NK-92 (cell line): Measurements from ENCODE around the gene DND1.
"Not testable (repeated sequence)": the region's sequence is repeated elsewhere in the genome, so short reads cannot be mapped to it uniquely, and the experiment has no call there.

Experiments used
- DNase-seq: peaks from one replicate; lab custom pipeline; 2025; ENCODE audit not compliant: unreplicated experiment; lab: John Stamatoyannopoulos, UW

DND1 gene

DNA sequence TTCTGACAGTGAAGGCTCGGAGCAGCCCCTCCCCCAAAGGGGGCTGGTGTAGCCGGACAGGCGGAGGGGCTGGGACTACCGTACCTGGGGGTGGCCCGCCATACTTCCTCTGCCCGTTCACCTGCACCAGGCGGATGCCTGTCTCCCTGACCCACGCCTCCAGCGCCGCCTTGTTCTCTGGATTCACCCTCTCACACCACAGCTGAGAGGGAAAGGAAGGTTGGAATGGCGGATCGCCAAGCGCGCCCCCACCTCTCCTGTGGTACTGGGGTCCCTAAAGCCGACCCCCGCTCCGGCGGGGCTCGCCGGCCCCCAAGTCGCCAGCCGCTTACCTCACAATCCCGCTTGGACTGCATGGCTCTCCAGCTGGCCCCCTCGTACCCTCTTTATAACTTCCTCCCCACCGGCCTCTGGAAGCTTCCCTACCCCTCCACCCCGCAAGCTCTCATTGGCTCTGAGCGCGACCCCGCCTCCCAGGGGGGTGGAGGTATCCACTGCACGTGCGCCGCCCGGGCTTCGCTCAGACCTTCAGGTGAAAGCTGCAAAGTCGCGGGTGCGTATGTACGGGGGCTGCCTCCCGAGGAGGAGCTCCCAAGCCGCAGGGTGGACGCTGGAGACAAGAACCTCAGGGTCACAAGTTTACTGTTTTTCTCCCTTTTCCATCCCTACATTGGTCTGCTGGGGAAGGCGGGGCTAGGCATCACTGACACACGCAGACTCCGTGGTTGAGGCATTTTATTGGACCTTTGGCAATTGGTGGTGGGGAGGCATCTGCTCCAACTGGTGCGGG is at the start of gene DND1:
TSS of gene DND1 (minus strand) at position 390 of the 790 bp plus-strand sequence. CDS start at position 356, 34 bp downstream.
- no peak for DNase-seq

DNA sequence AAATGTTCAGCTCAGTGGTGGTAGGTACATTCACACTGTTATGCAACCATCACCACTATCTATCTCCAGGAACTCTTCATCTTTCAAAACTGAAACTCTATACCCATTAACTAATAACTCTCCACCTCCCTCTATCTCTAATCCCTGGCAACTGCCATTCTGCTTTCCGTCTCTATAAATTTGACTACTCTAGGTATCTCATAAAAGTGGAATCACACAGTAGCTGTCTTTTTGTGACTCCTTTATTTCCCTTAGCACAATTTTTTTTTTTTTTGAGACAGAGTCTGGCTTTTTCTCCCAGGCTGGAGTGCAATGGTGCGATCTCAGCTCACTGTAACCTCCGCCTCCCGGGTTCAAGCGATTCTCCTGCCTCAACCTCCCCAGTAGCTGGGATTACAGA is 48.0 kb upstream of the DND1 start:
- DNase-seq, result not testable (repeated sequence)

DNA sequence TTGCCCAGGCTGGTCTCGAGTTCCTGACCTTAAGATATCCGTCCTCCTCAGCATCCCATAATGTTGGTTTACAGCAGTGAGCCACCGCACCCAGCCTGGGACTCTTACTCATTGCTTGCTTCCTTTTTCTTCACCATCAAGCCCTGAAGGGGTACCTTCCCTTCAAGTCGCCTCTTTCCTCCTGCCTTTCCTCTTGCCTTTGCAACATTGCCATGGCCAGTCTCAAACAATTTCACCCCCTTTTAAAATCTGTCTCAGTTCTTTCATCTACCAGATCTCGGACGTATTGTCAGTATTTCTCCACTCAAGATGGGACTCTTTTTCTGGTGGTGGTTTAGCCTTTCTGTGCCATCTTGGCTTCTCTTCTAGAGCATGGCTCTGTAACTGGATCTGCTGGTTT is 47.4 kb upstream of the DND1 start:
- not testable (repeated sequence) for DNase-seq

DNA sequence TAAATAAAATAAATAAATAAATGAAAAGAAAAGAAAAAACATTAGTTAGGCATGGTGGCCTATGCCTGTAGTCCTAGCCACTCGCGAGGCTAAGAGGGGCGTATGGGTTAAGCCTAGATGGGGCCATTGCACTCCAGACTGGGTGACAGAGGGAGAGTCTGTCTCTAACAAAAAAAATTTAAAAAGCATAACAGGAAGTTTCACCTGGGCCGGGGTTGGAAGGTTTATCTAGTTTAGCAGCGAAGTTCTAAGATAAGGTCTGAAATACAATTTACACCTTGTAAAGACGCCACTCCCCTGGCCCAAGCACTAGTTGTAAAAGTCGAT is 44.9 kb upstream of the DND1 start:
- no peak for DNase-seq

DNA sequence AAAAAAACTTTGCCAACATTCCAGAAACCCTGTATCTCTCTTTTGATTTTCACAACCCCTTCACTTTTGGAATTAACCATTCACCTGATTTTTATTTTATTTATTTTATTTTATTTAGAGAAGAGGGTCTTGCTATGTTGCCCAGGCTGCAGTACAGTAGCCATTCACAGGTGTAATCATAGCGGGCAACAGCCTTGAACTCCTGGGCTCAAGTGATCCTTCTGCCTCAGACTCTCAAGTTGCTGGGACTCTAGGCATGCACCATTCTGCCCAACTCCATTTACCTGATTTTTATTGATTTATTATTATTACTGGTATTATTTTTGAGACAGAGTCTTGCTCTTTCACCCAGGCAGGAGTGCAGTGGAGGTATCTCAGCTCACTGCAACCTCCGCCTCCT is 42.9 kb upstream of the DND1 start:
- not testable (repeated sequence) for DNase-seq

DNA sequence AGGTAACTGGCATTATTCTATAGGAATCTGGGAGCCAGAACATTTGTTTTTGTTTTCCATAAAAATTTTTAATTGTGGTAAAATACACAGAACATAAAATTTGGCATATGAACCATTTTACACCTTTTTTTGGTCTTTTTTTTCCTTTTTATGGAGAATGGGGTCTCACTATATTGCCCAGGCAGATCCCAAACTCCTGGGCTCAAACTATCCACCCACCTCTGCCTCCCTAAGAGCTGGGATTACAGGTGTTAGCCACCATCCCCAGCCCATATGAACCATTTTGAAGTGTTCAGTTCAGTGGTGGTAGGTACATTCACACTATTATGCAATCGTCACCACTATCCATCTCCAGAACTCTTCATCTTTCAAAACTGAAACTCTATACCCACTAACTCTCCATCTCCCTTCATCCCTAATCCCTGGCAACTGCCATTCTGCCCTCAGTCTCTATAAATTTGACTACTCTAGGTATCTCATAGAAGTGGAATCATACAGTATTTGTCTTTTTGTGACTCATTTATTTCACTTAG is 40.3 kb upstream of the DND1 start:
- no peak for DNase-seq

DNA sequence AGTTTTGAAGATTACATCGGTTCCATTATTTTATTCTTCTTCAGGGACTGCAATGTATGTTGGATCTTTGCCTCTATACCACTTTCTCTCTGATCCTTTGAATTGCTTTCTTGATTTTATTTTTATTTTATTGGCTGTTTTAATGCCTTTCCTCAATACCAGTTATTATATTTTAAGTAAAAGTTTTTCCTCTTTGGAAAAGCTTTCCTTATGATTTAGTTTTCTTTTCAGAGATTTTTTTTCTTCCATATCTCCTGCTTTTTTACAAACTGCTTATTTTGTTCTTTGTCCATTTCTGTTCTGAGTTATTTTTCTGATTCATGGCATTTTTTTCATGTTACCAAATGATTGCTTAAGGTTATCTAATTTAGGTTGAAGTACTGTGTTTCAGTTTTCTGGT is 38.4 kb upstream of the DND1 start:
- DNase-seq, result no peak

DNA sequence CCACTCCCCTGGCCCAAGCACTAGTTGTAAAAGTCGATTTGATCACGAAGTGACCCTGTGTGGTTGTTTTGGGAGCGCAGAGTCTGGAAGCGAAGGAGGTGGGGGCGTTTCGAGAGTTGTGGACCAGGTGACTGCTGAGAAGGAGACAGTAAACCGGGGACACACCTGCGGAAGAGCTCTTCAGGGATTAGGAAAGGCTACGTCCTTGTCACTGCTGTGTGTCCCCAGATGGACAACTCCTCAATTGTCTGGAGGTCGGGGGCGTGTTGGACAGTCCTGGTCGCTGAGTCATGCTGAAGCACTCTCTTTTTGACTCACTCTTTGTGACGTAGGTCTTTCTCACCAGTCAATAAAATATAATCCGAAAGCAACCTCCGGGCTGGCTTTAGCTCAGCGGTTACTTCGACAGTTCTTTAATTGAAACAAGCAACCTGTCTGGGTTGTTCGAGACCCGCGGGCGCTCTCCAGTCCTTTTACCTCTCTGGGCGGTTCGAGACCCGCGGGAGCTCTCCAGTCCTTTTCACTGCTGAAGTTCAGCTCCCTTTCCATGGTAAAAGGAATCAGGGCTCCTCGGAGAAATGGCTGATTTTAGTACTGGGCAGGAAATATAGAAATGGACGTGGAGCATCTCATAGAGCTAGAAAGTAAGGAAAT is 37.6 kb upstream of the DND1 start:
- no peak for DNase-seq

DNA sequence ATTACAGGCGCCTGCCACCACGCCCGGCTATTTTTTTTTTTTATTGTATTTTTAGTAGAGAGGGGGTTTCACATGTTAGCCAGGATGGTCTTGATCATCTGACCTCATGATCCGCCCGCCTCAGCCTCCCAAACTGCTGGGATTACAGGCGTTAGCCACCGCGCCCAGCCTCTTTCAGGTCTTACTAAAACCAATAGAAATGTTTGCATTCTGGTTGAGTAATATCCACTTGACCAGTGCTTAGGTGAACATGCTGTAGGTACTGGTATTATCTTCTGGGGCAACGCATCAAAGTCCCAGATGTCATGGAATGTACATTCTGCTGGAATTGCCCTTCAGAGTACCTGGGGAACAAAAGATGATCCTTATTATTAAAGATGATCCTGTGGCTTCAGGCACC is 35.4 kb upstream of the DND1 start:
- DNase-seq, result not testable (repeated sequence)

DNA sequence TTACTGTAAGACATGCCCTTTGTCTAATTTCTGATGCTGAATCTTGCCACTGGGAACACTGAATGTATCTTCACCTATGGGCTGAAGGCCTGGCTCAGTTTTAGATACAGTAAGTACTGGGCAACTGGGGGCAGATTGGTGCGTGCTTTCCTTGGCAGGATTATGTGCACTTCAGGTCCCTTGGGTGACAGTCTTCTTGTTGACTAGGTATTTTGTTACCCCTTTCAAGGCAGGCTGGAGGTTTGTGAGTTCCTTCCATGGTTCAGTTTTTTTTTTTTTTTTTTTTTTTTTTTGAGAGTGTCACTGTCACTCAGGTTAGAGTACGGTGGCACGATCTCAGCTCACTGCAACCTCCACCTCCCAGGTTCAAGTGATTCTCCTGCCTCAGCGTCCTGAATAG is 34.4 kb upstream of the DND1 start:
- no peak for DNase-seq

DNA sequence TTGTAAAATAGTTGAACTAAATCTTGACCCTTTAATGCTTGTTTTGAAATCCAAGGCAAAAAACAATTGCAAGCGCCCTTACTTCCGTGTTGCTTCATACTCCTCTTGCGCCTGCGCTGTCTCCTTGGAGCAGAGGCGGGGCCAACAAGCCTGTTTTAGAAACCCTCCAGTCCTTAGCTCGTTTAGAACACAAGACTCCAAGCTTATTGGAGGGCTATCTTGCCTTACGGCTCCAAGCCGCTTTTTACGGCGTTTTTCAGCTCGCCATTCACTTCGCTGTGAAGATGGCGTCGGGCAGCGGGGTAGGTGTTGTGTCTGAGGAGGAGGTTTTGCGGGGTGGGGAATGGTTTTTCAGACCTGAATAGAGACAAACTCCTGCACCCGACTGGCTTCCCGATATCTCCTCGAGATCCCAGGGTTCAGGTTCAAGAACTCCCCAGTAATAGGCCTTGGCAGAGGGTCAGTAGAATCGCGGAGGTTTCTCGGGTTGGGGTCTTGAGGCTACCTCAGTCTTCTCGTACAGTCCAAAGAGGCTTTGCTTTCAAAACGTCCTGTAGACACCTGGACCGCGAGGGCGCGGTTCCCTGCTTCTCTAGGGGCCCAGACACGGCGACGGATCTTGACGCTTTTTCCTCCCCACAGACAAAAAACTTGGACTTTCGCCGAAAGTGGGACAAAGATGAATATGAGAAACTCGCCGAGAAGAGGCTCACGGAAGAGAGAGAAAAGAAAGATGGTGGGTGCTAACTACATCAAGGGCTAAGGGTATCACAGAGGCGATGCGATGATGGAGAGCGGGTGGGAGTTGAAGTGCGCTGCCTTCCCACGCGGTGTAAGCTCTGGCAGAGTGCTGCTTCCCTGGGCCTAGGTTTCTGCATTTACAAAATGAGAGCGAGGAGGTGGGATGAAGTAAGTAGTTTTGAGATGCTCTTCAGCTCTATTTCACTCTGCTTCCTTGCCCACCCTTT is 27.1 kb upstream of the DND1 start, which contains the start of gene ZMAT2:
TSS of gene ZMAT2 (plus strand) at position 271 of the 968 bp plus-strand sequence. CDS start at position 285, 14 bp downstream.
- DNase-seq, result peak; percentile 47

DNA sequence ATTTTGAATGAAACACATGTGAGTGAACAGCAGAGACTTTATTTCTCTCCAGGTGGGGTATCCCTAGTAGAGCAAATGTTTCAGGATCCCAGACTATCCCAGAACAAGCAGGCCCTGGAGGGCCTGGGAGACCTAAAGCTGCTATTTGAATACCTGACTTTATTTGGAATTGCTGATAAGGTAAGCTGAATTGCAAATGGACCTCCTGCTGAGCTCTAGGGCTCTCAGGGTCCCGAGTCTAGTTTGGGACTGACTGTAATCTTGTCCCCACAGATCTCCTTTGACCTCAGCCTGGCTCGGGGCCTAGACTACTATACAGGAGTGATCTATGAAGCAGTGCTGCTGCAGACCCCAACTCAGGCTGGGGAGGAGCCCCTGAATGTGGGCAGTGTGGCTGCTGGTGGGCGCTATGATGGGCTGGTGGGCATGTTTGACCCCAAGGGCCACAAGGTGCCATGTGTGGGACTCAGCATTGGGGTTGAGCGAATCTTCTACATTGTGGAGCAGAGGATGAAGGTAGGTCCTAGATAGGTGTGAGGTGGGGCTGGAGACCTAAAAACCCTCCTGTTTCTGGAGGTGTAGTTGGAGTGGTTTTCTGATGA is 23.6 kb upstream of the DND1 start:
- no peak for DNase-seq

DNA sequence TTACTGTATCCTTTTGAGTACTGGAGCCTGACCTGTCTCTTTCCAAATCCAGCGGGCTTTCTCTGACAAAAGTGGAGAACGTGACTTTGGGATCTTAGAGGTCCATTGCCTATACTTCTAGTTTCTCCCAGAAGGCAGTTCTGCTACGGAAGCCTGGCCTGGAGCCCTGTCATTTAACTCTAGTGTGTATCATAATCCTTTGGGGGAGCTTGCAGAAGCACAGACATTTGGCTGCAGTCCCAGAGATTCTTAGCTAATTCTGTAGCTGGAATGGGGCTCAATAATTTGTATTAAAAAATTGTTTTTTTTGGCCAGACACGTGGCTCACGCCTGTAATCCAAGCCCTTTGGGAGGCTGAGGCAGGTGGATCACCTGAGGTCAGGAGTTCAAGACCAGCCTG is 20.9 kb upstream of the DND1 start:
- no peak for DNase-seq

DNA sequence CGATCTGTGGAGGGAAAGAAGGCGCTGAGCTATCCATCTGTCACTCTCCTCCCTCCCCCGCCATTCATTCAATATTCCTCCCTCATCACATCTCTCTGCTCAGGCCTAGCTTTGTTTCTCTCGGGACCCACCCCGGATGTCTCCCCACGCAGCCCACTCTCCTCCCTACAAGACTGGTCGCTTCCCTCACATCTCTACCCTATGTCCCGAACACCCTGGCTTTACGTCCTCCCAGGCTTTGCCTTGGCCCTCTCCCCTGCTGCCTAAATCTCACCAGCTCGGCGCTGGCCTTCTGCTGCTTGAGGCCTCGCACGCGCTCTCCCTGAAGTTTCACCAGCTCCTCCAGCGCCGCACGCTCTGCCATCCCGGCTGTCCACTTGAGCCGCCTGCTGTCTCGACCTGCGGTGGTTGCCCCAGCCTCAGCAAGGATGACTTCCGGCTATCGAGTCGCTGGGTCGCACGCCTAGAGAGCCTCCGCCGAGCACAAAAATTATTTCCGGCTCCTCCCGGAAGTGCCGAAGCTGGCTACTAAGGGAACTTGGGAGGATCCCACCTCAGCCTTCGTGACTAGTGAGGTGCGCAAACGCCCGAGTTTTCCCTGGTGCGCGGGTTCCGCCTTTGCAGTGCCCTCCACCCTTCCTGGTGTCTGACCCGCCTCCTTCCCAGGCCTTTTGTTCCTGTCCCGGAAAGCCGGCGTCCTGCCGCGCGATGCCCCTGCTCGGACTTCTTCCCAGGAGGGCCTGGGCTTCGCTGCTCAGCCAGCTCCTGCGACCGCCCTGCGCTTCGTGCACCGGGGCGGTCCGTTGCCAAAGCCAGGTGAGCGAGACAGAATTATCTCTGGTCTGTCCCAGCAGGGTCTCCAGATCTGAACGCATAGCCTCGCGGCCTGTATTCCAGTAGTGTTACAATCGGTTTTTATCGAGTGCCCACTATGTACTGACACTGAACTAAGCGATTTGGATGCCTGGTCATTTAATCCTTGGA is 17.9 kb upstream of the DND1 start, which contains the start of the genes HARS1 and HARS2:
TSS of gene HARS1 (minus strand) at position 430 of the 984 bp plus-strand sequence. CDS start at position 364, 66 bp downstream.
TSS of gene HARS2 (plus strand) at position 515 of the 984 bp plus-strand sequence. CDS start at position 709, 194 bp downstream.
- no peak for DNase-seq

DNA sequence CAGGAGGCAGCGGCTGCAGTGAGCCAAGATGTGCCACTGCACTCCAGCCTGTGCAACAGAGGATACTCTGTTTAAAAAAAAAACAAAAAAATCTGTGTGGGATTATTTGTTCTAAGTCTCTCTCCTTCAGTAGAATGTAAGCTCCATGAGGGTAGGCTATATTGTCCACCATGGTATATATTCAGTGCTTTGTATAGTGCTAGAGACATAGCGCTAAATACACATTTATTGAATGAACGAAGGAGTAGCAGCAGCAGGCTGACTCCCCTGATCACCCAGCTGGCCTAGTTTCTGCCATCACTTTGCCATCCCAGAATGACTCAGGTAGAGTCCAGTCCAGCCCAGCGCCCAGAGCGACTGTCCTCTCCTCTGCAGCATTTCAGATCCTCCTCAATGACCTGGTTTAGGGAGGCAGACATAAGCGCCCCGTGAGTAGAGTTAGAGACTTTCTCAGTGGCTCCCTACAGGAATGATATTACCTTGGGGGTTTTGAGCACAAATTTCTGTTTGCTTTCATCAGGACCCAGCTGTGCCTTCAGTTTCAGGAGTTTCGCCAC is 17.1 kb upstream of the DND1 start:
- DNase-seq, result no peak

DNA sequence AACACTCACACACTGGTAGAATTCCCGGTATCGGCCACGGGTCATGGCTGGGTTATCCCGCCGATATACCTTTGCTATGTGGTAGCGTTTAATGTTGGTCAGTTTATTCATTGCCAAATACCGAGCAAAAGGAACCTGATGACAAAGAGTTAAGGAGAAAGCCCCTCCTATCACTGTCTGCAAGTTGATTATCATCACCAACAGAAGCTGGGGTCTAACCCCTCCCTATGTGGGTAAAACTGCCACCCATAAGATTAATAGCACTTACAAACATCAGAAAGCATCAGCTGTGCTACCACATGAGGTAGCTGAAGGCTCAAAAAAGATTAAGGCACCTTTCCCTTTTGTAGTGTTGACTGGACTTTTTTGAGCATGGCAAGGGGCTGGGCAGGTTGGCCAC is 5.6 kb upstream of the DND1 start:
- no peak for DNase-seq

DNA sequence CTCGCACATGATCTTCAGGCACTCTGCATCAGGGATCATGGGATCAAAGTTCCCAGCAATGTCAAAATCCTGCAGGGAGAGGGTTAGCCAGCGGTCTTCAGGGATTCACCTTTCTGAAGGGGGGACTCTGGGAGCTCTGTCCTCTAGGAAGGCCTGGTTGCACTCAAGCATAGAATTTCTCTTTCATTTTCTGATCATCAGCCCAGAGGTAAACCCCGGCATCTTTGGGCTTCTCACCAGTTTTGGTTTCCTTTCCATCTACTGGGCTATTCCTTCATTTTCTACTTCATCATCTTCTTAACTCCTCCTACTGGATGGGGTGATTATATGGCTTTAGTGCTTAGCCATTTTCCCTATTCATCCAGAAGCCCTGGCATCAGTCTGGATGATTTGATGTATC is 4.6 kb upstream of the DND1 start:
- DNase-seq, result no peak

DNA sequence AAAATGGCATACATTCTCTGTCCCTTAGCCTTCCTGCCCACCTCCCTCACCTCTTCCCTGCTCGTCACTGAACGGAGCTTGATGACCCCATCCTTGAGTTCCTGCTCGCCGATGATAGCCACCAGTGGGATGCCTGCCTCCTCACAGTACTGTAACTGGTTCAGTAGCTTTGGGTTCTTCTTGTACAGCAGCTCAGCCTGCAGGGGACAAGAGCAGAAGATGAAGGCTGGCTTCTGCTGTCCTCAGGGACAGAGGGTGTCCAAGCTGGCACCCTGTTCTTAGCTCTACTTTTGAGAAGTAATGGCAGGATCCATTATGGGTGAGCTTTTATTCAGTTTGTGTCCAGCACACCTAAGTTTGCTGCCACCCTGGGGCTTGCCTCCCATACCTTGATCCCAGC is 1.3 kb upstream of the DND1 start:
- no peak for DNase-seq

DNA sequence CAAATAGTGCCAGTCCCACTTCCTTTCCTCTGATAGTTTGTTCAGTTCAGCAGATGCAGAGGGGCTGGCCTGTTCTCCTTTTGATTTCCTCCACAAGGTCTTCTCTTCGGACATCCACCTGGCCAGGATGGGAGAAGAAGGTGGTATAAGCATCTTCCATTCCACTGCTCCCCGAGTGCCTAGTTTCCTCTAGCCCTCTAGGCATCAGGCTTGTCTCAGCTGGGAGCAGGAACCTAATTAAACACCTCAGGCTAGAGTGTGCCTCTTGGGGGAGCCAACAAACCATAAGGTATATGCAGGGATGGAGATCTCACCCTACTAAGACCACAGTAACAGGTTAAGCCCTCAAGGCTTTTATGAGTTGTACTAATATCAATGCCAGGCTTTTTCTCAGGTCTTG is 835 bp upstream of the DND1 start:
- DNase-seq, result no peak
